Endothelial cell of umbilical vein (primary cell): ENCODE measurements around the gene MAMDC2.

Experiments used
- CTCF ChIP-seq, 2 donors: IDR thresholded peaks; 1 replicate in 1 of 2; 2 replicates in 1 of 2; pipeline ENCODE4 v1.5.1; 2011; ENCODE audit warnings: low read length in 2 of 2, mild to moderate bottlenecking in 2 of 2, moderate library complexity in 2 of 2, control low read depth in 1 of 2, inconsistent platforms in 1 of 2, low read depth in 1 of 2; ENCODE audit not compliant: insufficient read depth in 1 of 2; ENCODE audit errors: extremely low read depth in 1 of 2
- MAX ChIP-seq: IDR thresholded peaks from 2 replicates; pipeline ENCODE4 v1.6.1; 2011; ENCODE audit not compliant: insufficient read depth, insufficient read length
- POLR2A ChIP-seq: IDR thresholded peaks from 2 replicates; pipeline ENCODE4 v1.6.1; 2012; ENCODE audit warnings: low read depth, mild to moderate bottlenecking, control low read depth, low read length

DNA sequence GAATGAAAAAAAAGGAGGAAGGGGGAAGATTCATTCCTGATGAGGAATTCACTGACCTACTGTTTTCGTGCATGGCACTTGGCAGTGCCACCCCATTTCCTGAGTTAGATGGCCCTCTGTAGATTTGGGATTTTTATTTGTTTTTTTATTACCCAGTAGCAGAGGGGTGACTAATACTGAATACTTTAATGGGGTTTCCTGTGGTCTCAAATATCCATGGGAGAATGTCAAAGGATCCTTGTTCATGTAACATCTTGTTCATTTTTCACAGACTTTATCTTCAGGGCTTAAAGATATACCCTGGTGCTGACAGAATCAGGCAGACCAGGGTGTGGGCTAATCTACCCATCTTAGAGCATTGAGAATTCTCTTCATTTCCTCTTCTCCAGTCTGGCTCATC, 93.0 kb downstream of the MAMDC2 start:
- TF ChIP-seq CTCF (IDR thresholded peaks at IDR 0.05; ENCODE audit: extremely low read depth in 1 of 2, insufficient read depth in 1 of 2, low read depth in 1 of 2, low read length in 2 of 2) (no peak), POLR2A (no peak), MAX (no peak)
